H1 (cell line): ENCODE results near the gene INSIG1.

ENCODE experiments used
- POLR2A ChIP-seq, 2 experiments: IDR thresholded peaks; 1 replicate in 1 of 2; 2 replicates in 1 of 2; pipeline ENCODE4 v1.6.1; 2011; ENCODE audit warnings: low read depth in 2 of 2, low read length in 2 of 2, mild to moderate bottlenecking in 2 of 2; ENCODE audit errors: control extremely low read depth in 1 of 2
- POLR2AphosphoS5 ChIP-seq: IDR thresholded peaks from 2 replicates; pipeline ENCODE4 v1.6.1; 2011; ENCODE audit warnings: low read depth, low read length
- USF2 ChIP-seq: IDR thresholded peaks from 2 replicates; pipeline ENCODE4 v1.6.1; 2011; ENCODE audit warnings: low read length, improper control_type of control experiment

GRCh38 chr7:155248366-155248756 is 49.3 kb upstream of the INSIG1 start:
- TF ChIP-seq POLR2AphosphoS5 (no peak), POLR2A (IDR thresholded peaks at IDR 0.05; ENCODE audit: control extremely low read depth in 1 of 2, low read depth in 2 of 2, low read length in 2 of 2) (no peak), USF2 (no peak)
